Measurements from ENCODE around the gene KCNJ16.

KCNJ16 gene

GRCh38 chr17:70128727-70129238 lies 53.8 kb downstream of the KCNJ16 start:
- no peak for DNase-seq (ENCODE audit: low spot score)

GRCh38 chr17:70130289-70130688 lies 55.3 kb downstream of the KCNJ16 start:
- DNase-seq (ENCODE audit: low spot score) = no peak

GRCh38 chr17:70132505-70132904 lies 57.5 kb downstream of the KCNJ16 start:
- DNase-seq (ENCODE audit: low spot score) = no peak

GRCh38 chr17:70134042-70134441 lies 59.0 kb downstream of the KCNJ16 start:
- DNase-seq (ENCODE audit: low spot score) = no peak

- no peak for DNase-seq (ENCODE audit: low spot score)
Measured at GRCh38 chr17:70134777-70135176, 59.8 kb downstream of the KCNJ16 start.

- DNase-seq (ENCODE audit: low spot score) = no peak
Measured at GRCh38 chr17:70136131-70136530, 61.1 kb downstream of the KCNJ16 start.

- DNase-seq (ENCODE audit: low spot score) = peak; percentile 84
Measured at GRCh38 chr17:70137451-70138230, 62.6 kb downstream of the KCNJ16 start.

GRCh38 chr17:70138291-70138865 lies 63.4 kb downstream of the KCNJ16 start:
- no peak for DNase-seq (ENCODE audit: low spot score)

GRCh38 chr17:70139449-70139993 lies 64.5 kb downstream of the KCNJ16 start:
- no peak for DNase-seq (ENCODE audit: low spot score)

- DNase-seq (ENCODE audit: low spot score) = peak; percentile 7
Measured at GRCh38 chr17:70144260-70144846, 69.3 kb downstream of the KCNJ16 start.

- no peak for DNase-seq (ENCODE audit: low spot score)
Measured at GRCh38 chr17:70153210-70153609, 78.2 kb downstream of the KCNJ16 start.

- no peak for DNase-seq (ENCODE audit: low spot score)
Measured at GRCh38 chr17:70157151-70157550, 82.1 kb downstream of the KCNJ16 start.

- no peak for DNase-seq (ENCODE audit: low spot score)
Measured at GRCh38 chr17:70158180-70158579, 83.2 kb downstream of the KCNJ16 start.

GRCh38 chr17:70158591-70158990 lies 83.6 kb downstream of the KCNJ16 start:
- no peak for DNase-seq (ENCODE audit: low spot score)

- DNase-seq (ENCODE audit: low spot score) = no peak
Measured at GRCh38 chr17:70159980-70160379, 85.0 kb downstream of the KCNJ16 start.

- DNase-seq (ENCODE audit: low spot score) = no peak
Measured at GRCh38 chr17:70161519-70161918, 86.5 kb downstream of the KCNJ16 start.

GRCh38 chr17:70165383-70165782 lies 90.4 kb downstream of the KCNJ16 start:
- no peak for DNase-seq (ENCODE audit: low spot score)

- DNase-seq (ENCODE audit: low spot score) = no peak
Measured at GRCh38 chr17:70166615-70167014, 91.6 kb downstream of the KCNJ16 start.

GRCh38 chr17:70168044-70168976 lies 93.3 kb downstream of the KCNJ16 start:
- peak; percentile 27 for DNase-seq (ENCODE audit: low spot score)

GRCh38 chr17:70168977-70169708 lies 94.1 kb downstream of the KCNJ16 start, which contains the start of gene KCNJ2:
KCNJ2 (plus strand) TSS chr17:70169532; CDS start chr17:70175040, 5,508 bp downstream.
- peak; percentile 42 for DNase-seq (ENCODE audit: low spot score)
